NCI-H748 (cell line): ENCODE data around the gene ADCY3.

Source experiments
- DNase-seq: peaks from one replicate; lab custom pipeline; 2025; ENCODE audit not compliant: unreplicated experiment; lab: John Stamatoyannopoulos, UW

Gene ADCY3

DNA sequence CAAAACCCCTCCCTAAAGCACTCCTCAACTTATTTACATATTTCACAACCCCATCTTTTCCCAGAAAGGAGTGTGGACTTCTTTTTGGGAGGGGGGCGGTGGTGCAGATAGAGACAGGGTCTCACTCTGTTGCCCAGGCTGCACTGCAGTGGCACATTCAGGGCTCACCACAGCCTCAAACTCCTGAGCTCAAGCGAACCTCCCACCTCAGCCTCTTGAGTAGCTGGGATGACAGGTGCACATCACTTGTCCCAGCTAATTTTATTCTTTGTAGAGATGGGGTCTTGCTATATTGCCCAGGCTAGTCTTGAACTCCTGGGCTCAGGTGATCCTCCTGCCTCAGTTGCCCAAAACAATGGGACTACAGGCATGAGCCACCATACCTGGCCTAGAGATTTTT, 44.1 kb downstream of the ADCY3 start:
- DNase-seq, result no peak

DNA sequence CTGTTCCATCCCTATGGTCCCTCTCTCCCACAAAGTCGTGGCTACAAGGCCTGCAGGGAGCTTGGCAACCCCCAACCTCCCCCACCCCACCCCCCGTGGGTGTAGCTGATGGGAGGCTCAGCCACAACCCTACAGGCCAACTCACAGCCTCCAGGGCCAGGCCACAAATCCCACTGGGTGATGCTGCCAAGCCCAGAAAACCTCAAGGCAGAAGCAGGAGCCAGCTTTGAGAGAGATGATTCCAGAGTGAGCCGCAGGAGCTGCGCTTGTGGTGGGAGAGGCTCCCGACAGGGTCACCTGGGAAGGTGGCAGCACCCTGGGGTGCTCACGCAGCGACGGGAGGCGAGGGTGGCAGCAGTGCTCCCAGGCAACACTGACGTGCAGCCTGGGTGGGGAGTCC, 44.8 kb downstream of the ADCY3 start:
- no peak for DNase-seq

GRCh38 chr2:24874035-24874434, 46.0 kb downstream of the ADCY3 start:
- DNase-seq, result no peak

GRCh38 chr2:24873619-24874018, 46.4 kb downstream of the ADCY3 start:
- no peak for DNase-seq

DNA sequence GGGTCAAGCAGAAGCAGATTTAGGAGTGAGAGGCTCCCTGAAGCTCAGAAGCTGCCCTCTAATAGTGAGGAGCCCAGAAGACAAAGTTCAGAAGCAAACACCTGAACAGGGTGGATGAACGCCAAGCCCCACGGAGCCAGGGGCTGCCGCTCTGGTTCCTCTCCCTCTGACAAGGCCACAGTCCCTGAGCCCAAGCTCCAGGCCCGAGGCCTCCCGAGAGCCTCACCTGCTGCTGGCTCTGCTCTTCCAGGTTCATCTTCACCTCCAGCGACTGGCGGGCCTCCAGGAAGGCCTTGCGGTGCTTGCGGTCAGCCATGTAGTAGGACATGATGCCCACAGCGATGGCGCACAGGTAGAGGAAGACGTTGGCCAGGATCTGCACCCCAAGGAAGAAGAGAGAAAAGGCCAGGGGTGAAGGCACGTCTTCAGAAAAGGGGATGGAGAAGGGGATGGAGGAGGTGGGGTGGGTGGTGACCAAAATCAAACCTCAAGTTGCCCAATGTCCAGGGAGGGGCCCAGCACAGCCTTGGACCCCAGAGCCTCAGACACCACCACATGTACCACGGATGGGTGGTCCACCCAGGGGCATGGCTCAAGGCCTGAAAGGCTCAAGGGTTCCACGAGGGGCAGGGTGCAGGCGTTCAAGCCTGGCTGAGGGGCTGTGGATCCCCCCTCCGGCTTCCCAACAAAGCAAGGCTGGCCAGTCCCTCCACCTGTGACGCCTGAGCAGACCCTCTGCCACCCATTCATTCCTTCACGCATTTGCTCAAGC, 47.5 kb downstream of the ADCY3 start:
- DNase-seq, result no peak

- no peak for DNase-seq
Observed at GRCh38 chr2:24871852-24872333, 48.1 kb downstream of the ADCY3 start.

DNA sequence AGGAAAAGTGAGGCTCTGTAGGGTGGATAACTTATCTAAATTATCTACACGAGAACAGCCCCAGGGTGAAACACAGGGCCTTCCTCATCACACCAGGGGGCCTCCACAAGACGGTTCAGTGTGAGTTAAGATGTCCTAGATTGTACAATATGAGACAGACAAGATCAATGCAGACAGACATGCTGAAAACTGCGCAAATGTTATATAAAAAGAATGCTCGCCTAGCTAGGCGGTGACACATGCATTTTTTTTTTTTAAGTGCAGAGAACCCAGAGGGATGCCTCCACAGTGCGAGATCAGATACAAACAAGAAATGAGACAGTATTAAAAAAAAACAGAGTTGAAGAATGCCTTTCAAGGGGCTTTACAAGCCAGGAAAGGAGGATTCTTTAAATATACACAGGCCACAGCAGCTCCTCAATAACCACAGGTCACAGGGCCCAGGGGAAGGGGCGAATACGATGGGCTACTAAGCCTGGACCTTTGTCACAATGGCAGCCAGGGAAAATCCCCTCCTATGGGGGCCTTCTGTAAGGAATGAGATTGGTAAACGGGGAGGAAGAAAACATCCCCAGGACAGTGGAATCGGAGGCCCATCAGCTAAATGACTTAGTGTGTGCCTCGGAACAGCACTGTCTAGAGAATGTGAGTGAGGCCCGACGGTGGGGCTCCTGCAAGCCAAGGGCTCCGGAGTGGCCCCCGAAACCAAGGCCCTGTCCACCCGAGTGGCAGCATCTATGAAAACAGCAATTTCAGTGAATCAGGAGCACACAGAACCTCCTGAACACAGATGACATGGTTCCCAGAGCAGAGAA, 48.9 kb downstream of the ADCY3 start:
- no peak for DNase-seq

DNA sequence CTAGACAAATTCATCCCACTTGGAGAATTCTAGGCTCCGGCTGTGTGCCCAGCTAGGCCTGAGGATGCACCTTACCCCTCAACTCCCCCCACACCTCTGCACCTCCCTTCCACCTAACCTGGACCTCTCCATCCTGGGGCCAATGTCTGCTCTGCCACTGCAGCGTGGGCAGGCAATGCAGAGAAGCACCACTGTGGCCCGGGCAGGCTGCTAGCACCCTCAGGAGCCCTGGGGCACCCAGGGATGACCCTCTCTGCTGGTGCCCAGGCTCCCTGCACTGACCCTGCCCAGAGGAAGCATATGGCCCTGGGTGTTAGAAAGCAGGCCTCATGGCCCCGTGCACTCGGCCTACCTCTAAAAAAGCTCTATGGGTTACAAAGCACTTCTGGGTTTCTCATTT, 49.6 kb downstream of the ADCY3 start:
- DNase-seq, result no peak

DNA sequence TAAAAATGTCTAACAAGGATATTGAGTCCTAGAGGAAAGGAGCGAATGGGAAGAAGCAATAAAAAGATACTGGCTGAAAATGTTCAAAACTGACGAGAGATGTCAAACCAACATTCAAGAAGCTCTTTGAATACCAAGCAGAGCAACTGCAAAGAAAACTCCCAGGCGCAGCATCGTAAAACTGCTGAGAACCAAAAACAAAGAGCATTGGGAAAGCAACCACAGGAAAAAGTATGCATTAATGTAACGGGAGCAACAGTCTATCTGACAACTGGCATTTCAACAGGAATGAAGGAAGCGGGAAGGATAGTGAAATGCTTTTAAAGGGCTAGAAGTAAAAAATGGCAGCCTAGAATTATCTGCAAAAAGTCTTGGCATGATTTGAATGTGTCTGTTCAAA, 53.1 kb downstream of the ADCY3 start:
- DNase-seq, result no peak

DNA sequence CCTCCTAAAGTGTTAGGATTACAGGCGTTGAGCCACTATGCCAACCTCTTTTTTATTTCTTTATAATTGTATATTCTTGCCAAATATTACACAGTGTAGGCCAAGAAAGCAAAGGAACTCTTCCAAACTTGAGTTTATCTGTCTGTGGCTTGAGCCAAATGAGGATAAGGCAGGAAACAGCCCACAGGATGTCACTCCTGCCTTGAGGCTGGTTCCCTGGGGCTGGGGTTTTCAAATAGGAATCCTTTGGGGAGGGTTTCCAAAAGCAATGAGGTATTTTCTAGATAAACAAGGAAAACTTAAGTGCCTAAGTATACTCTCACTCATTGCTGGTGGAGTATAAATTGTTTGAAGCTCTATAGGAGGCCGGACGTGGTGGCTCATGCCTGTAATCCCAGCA, 56.4 kb downstream of the ADCY3 start:
- no peak for DNase-seq

GRCh38 chr2:24861500-24861899, 58.5 kb downstream of the ADCY3 start:
- no peak for DNase-seq

DNA sequence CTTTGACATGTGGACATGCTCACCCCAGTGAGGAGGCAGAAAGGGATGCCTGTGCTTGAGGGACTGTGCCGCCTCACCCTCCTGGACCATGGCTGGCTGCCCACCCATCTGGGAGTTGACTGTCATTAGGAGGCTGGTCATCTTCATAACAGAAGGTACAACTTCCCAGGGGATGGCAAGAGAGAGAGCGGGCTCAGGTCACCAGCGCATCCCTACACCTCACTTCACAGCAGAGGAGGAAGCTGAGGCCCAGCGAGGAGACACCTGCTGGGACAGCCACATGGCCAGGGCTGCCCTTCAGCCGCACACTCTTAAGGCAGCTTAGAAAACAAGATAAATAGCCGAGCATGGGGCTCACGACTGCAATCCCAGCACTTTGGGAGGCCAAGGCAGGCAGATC, 59.4 kb downstream of the ADCY3 start:
- DNase-seq, result no peak

- no peak for DNase-seq
Observed at GRCh38 chr2:24859968-24860600, 60.0 kb downstream of the ADCY3 start.

DNA sequence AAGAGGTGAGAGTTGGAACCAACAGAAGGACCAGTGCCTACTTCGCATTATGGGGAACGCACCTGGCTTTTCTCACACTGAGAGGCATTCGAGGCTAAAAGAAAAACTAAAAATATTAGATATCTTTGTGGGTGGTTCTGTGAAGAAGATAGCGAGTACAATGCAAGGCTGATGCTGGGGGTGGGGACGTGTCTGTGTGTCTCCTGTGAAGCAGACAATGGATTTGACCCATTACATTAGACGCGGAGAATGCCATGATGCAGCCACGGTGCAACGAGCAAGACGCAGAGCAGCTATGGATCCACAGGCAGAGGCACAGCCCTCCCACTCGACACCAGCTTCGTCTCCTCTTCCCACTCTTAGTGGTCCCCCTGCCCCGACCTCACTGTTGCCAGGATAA, 61.0 kb downstream of the ADCY3 start:
- DNase-seq, result no peak

DNA sequence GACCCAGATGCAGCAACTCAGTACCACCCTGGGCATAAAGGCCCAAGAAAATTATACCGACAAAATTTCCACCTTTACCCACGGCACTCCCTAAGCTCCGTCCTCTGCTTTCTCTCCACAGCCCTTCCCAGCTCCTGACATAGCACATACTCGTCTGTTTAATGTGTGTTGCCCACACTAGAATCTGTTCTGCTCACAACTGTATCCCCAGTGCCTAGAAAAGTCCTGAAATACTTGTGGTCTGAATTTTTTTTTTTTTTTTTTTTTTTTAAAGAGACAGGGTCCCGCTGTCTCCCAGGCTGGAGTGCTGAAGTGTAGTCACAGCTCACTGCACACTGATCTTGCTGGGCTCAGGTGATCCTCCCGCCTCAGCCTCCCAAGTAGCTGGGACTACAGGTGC, 62.3 kb downstream of the ADCY3 start:
- no peak for DNase-seq

- DNase-seq, result no peak
Observed at GRCh38 chr2:24856791-24857211, 63.2 kb downstream of the ADCY3 start.

GRCh38 chr2:24855726-24856125, 64.3 kb downstream of the ADCY3 start:
- DNase-seq, result no peak

DNA sequence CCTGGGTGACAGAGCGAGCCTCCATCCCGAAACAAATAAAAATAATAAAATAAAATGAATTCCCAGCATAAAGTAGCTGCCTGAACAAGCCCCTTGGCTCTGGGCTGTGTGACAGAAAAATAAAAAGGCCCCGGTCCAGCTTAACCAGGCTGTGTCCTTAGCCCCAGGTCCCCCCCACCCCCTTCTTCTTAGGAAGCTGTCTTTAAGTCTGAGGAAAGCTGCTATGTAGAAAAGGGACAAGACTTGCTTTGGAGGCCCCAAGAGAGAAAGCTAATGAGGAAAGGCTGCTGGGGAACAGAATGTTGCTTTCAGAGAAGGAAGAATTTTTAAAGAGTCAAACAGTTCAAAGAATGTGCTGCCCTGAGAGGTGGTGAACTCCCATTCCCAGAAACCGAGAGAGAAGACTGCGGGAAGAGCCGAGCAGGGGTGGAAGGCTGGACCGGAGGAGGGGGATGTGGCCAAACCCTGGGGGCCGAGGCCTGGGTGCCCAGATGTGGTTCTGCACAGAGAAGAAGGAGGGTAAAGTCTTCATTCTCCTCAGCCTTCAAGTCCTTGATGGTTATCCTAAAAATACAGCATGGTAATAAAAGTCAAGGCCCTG, 64.9 kb downstream of the ADCY3 start:
- DNase-seq, result no peak

- DNase-seq, result no peak
Observed at GRCh38 chr2:24853996-24854395, 66.0 kb downstream of the ADCY3 start.

DNA sequence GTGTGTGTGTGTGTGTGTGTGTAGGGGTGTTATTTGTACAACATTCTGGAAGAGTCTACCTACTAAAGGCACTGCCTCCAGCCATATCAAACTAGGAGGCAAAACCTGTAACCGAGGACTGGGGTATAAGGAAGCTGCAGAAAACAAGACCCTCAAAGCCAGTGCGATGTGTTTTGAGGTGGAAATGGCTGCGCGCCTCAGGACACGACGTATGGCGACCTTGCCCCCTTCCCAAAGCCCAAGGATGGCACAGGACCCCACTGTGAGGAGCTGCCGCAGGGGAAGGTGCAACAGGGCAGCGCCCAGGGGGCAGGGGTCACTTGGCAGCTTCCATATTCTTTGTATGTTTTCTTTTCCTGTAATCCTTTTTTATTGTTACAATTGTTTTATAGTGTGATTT, 67.0 kb downstream of the ADCY3 start:
- no peak for DNase-seq

- no peak for DNase-seq
Observed at GRCh38 chr2:24852431-24853020, 67.5 kb downstream of the ADCY3 start.
